HEK293 (cell line): Measurements from ENCODE around the gene MRO.

Experiments used
- CTCF ChIA-PET: fragments of 350-600 bp; formaldehyde crosslinking; extraction: SDS; loops from one replicate; lab custom pipeline; 2021; ENCODE audit warnings: antibody characterized with exemption; lab: Yijun Ruan, JAX
- POLR2A ChIA-PET: fragments of 300-600 bp; formaldehyde crosslinking; extraction: SDS; loops from one replicate; lab custom pipeline; 2020; ENCODE audit warnings: antibody characterized with exemption, inconsistent platforms; lab: Yijun Ruan, JAX
- H3K27ac ChIP-seq: fragments of 200-500 bp; sonication (Bioruptor generic); 2 replicates; pipeline ENCODE4 v1.5.1; 2014; ENCODE audit warnings: low read depth, low read length, control low read depth, inconsistent platforms; ENCODE audit errors: extremely low read depth
- H3K36me3 ChIP-seq, 2 experiments: fragments of 200-500 bp in 1 of 2; sonication (Bioruptor generic) in 1 of 2; 1 replicate in 1 of 2; 2 replicates in 1 of 2; pipeline ENCODE4 v1.5.1; 2014 to 2017; ENCODE audit warnings: inconsistent platforms in 2 of 2, low read length in 2 of 2; ENCODE audit not compliant: control insufficient read depth in 2 of 2, insufficient read depth in 1 of 2
- H3K4me1 ChIP-seq: fragments of 200-500 bp; sonication (Bioruptor generic); 2 replicates; pipeline ENCODE4 v1.5.1; 2014; ENCODE audit warnings: mild to moderate bottlenecking, low read length, inconsistent platforms; ENCODE audit not compliant: control insufficient read depth, insufficient read depth
- H3K4me3 ChIP-seq: 2 replicates; pipeline ENCODE4 v1.5.1; 2011; ENCODE audit warnings: low read depth, mild to moderate bottlenecking, control low read depth, low read length, moderate library complexity
- H3K9me3 ChIP-seq: fragments of 200-500 bp; sonication (Bioruptor generic); 2 replicates; pipeline ENCODE4 v1.5.1; 2014; ENCODE audit warnings: low read depth, low read length, inconsistent platforms; ENCODE audit not compliant: control insufficient read depth, insufficient read depth
- ATF2 ChIP-seq: fragments of 450-650 bp; formaldehyde crosslinking; IDR thresholded peaks from 2 replicates; pipeline ENCODE4 v1.5.1; 2016; ENCODE audit warnings: missing biosample characterization, missing genetic modification characterization, low read depth
- GLI4 ChIP-seq: fragments of 450-650 bp; formaldehyde crosslinking; IDR thresholded peaks from 2 replicates; pipeline ENCODE4 v1.5.1; 2016; ENCODE audit warnings: missing biosample characterization, missing genetic modification characterization
- ZBTB8A ChIP-seq: fragments of 450-650 bp; formaldehyde crosslinking; IDR thresholded peaks from 2 replicates; pipeline ENCODE4 v1.5.1; 2016; ENCODE audit warnings: missing biosample characterization, missing genetic modification characterization
- ZFP69B ChIP-seq: fragments of 450-650 bp; formaldehyde crosslinking; IDR thresholded peaks from 2 replicates; pipeline ENCODE4 v1.5.1; 2016; ENCODE audit warnings: missing biosample characterization, missing genetic modification characterization
- ZIC2 ChIP-seq: fragments of 450-650 bp; formaldehyde crosslinking; IDR thresholded peaks from 2 replicates; pipeline ENCODE4 v1.5.1; 2016; ENCODE audit warnings: missing biosample characterization, missing genetic modification characterization
- ZNF175 ChIP-seq: fragments of 450-650 bp; formaldehyde crosslinking; IDR thresholded peaks from 2 replicates; pipeline ENCODE4 v1.5.1; 2016; ENCODE audit warnings: missing biosample characterization, missing genetic modification characterization
- ZNF274 ChIP-seq, 2 experiments: fragments of 200-500 bp in 1 of 2; fragments of 450-650 bp in 1 of 2; sonication (Bioruptor generic) in 1 of 2; formaldehyde crosslinking in 1 of 2; IDR thresholded peaks; 2 replicates each; pipeline versions ENCODE4 v1.5.1 to v1.6.1; 2014 to 2016; ENCODE audit warnings: borderline replicate concordance in 1 of 2, inconsistent platforms in 1 of 2, low read length in 1 of 2, missing biosample characterization in 1 of 2, missing genetic modification characterization in 1 of 2
- ZNF302 ChIP-seq: fragments of 450-650 bp; formaldehyde crosslinking; IDR thresholded peaks from 2 replicates; pipeline ENCODE4 v1.5.1; 2016; ENCODE audit warnings: missing biosample characterization, missing genetic modification characterization, low read depth
- ZNF311 ChIP-seq: fragments of 450-650 bp; formaldehyde crosslinking; IDR thresholded peaks from 2 replicates; pipeline ENCODE4 v1.5.1; 2017; ENCODE audit warnings: missing biosample characterization, missing genetic modification characterization, borderline replicate concordance
- ZNF324 ChIP-seq: fragments of 450-650 bp; formaldehyde crosslinking; IDR thresholded peaks from 2 replicates; pipeline ENCODE4 v1.5.1; 2016; ENCODE audit warnings: missing biosample characterization, missing genetic modification characterization
- ZNF398 ChIP-seq: fragments of 450-650 bp; formaldehyde crosslinking; IDR thresholded peaks from 2 replicates; pipeline ENCODE4 v1.5.1; 2017; ENCODE audit warnings: missing biosample characterization, missing genetic modification characterization
- ZNF521 ChIP-seq: fragments of 450-650 bp; formaldehyde crosslinking; IDR thresholded peaks from 2 replicates; pipeline ENCODE4 v1.5.1; 2017; ENCODE audit warnings: missing biosample characterization, mild to moderate bottlenecking, missing genetic modification characterization
- ZNF776 ChIP-seq: fragments of 450-650 bp; formaldehyde crosslinking; IDR thresholded peaks from 2 replicates; pipeline ENCODE4 v1.5.0; 2017; ENCODE audit warnings: missing biosample characterization, missing genetic modification characterization, borderline replicate concordance
- ZNF777 ChIP-seq: fragments of 450-650 bp; formaldehyde crosslinking; IDR thresholded peaks from 2 replicates; pipeline ENCODE4 v1.5.1; 2017; ENCODE audit warnings: missing biosample characterization, missing genetic modification characterization, borderline replicate concordance
- ZNF837 ChIP-seq: fragments of 450-650 bp; formaldehyde crosslinking; IDR thresholded peaks from 2 replicates; pipeline ENCODE4 v1.5.1; 2016; ENCODE audit warnings: missing biosample characterization, missing genetic modification characterization
- TF ChIP-seq, protein P1 (sequence below): fragments of 450-650 bp; formaldehyde crosslinking; optimal IDR thresholded peaks from 2 replicates; pipeline ENCODE3; 2016; ENCODE audit warnings: missing biosample characterization, mild to moderate bottlenecking, missing genetic modification characterization
- TF ChIP-seq, protein P2 (sequence below): fragments of 450-650 bp; formaldehyde crosslinking; IDR thresholded peaks from 2 replicates; pipeline ENCODE4 v1.5.1; 2016; ENCODE audit warnings: missing biosample characterization, missing genetic modification characterization, borderline replicate concordance
- TF ChIP-seq, protein P3 (sequence below): fragments of 450-650 bp; formaldehyde crosslinking; IDR thresholded peaks from 2 replicates; pipeline ENCODE4 v1.5.1; 2017; ENCODE audit warnings: missing biosample characterization, missing genetic modification characterization

Gene MRO

DNA sequence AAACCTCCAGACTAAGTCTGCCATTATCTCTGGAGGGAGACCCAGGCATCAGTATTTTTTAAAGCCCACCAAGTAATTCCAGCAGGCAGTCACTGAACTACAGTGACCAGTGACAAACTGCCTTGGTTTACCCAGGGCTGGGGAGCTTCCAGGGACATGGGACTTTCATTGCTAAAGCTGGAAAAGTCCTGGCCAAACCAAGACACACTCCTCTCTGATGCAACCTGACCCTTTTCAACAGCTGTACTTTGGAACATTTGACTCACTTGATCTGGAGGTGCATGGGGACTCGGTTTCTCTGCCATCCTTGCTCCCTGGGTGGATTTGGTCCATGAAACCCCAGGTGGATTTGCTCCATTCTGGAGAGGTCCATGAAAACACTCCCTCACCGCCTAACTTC lies 7.0 kb downstream of the MRO start:
- peaks cover 11% of the 10 kb centered on the region for H3K4me1 ChIP-seq
- no peak overlapping the region for H3K27ac ChIP-seq
- TF ChIP-seq ZBTB8A (no peak), ZIC2 (tag by site-specific recombination) (no peak), ZFP69B (tag by site-specific recombination) (no peak), ZNF274 (IDR thresholded peaks at IDR 0.05; ENCODE audit: low read length) (no peak), ZNF274 (tag by site-specific recombination; IDR thresholded peaks at IDR 0.05; ENCODE audit: borderline replicate concordance) (no peak), ZNF776 (tag by site-specific recombination) (no peak), ATF2 (tag by site-specific recombination) (no peak), ZNF521 (tag by site-specific recombination) (no peak), GLI4 (tag by site-specific recombination) (no peak), ZNF302 (tag by site-specific recombination) (no peak), ZNF837 (tag by site-specific recombination) (no peak), ZNF311 (tag by site-specific recombination) (no peak), ZNF398 (tag by site-specific recombination) (no peak), ZNF175 (no peak), ZNF324 (tag by site-specific recombination) (no peak), ZNF777 (no peak)
- TF ChIP-seq, protein P1, sequence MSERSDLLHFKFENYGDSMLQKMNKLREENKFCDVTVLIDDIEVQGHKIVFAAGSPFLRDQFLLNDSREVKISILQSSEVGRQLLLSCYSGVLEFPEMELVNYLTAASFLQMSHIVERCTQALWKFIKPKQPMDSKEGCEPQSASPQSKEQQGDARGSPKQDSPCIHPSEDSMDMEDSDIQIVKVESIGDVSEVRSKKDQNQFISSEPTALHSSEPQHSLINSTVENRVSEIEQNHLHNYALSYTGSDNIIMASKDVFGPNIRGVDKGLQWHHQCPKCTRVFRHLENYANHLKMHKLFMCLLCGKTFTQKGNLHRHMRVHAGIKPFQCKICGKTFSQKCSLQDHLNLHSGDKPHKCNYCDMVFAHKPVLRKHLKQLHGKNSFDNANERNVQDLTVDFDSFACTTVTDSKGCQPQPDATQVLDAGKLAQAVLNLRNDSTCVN (tag by site-specific recombination) = no peak
- TF ChIP-seq, protein P2, sequence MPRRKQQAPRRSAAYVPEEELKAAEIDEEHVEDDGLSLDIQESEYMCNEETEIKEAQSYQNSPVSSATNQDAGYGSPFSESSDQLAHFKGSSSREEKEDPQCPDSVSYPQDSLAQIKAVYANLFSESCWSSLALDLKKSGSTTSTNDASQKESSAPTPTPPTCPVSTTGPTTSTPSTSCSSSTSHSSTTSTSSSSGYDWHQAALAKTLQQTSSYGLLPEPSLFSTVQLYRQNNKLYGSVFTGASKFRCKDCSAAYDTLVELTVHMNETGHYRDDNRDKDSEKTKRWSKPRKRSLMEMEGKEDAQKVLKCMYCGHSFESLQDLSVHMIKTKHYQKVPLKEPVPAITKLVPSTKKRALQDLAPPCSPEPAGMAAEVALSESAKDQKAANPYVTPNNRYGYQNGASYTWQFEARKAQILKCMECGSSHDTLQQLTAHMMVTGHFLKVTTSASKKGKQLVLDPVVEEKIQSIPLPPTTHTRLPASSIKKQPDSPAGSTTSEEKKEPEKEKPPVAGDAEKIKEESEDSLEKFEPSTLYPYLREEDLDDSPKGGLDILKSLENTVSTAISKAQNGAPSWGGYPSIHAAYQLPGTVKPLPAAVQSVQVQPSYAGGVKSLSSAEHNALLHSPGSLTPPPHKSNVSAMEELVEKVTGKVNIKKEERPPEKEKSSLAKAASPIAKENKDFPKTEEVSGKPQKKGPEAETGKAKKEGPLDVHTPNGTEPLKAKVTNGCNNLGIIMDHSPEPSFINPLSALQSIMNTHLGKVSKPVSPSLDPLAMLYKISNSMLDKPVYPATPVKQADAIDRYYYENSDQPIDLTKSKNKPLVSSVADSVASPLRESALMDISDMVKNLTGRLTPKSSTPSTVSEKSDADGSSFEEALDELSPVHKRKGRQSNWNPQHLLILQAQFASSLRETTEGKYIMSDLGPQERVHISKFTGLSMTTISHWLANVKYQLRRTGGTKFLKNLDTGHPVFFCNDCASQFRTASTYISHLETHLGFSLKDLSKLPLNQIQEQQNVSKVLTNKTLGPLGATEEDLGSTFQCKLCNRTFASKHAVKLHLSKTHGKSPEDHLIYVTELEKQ (tag by site-specific recombination) = no peak
- TF ChIP-seq, protein P3, sequence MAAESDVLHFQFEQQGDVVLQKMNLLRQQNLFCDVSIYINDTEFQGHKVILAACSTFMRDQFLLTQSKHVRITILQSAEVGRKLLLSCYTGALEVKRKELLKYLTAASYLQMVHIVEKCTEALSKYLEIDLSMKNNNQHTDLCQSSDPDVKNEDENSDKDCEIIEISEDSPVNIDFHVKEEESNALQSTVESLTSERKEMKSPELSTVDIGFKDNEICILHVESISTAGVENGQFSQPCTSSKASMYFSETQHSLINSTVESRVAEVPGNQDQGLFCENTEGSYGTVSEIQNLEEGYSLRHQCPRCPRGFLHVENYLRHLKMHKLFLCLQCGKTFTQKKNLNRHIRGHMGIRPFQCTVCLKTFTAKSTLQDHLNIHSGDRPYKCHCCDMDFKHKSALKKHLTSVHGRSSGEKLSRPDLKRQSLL (tag by site-specific recombination) = no peak
- POLR2A ChIA-PET = no interaction called here
- CTCF ChIA-PET = interaction anchor here (1.1 kb wide), 1 partner anchor 315 kb away, joined by 3 read pairs; no protein-coding TSS in a partner anchor
- no peaks in the 10 kb centered on the region for H3K36me3 ChIP-seq
- H3K9me3 ChIP-seq = no peaks in the 10 kb centered on the region
- H3K4me3 ChIP-seq = no peak overlapping the region
